ENCODE measurements around the gene SAMD10.
"Not testable (repeated sequence)": the region's sequence is repeated elsewhere in the genome, so short reads cannot be mapped to it uniquely, and the experiment has no call there.

- not testable (repeated sequence) for TF ChIP-seq CTCF (IDR thresholded peaks at IDR 0.05; ENCODE audit: low read depth, low read length, missing input control); ZBTB33 (IDR thresholded peaks at IDR 0.05); JUND (IDR thresholded peaks at IDR 0.05); YY1 (IDR thresholded peaks at IDR 0.05); EGR1 (IDR thresholded peaks at IDR 0.05; ENCODE audit: low read depth in 2 of 2); TAF1 (conservative IDR thresholded peaks at IDR 0.05); REST (IDR thresholded peaks at IDR 0.05); SP1 (IDR thresholded peaks at IDR 0.05); GABPA (IDR thresholded peaks at IDR 0.05 in 1 of 2, conservative IDR thresholded peaks at IDR 0.05 in 1 of 2); NR2F2 (IDR thresholded peaks at IDR 0.05); RAD21 (IDR thresholded peaks at IDR 0.05); HNF4A (conservative IDR thresholded peaks at IDR 0.05)
- TF ChIP-seq, protein P1, sequence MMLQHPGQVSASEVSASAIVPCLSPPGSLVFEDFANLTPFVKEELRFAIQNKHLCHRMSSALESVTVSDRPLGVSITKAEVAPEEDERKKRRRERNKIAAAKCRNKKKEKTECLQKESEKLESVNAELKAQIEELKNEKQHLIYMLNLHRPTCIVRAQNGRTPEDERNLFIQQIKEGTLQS (IDR thresholded peaks at IDR 0.05): not testable (repeated sequence)
- TF ChIP-seq, protein P2, sequence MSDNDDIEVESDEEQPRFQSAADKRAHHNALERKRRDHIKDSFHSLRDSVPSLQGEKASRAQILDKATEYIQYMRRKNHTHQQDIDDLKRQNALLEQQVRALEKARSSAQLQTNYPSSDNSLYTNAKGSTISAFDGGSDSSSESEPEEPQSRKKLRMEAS (IDR thresholded peaks at IDR 0.05): not testable (repeated sequence)
Observed at GRCh38 chr20:64012385-64013154, 33.1 kb upstream of the SAMD10 start.
